Neural cell (in vitro differentiated cells): Measurements from ENCODE around the gene OSM.

Experiments used
- POLR2AphosphoS5 ChIP-seq: IDR thresholded peaks from 2 replicates; pipeline ENCODE4 v1.6.1; 2012
- RAD21 ChIP-seq: fragments of 450-650 bp; conservative IDR thresholded peaks from 2 replicates; pipeline ENCODE4 v1.6.1; 2014; ENCODE audit warnings: antibody characterized with exemption, mild to moderate bottlenecking, moderate library complexity
- SMC3 ChIP-seq: fragments of 450-650 bp; conservative IDR thresholded peaks from 2 replicates; pipeline ENCODE4 v1.6.1; 2014; ENCODE audit warnings: antibody characterized with exemption, mild to moderate bottlenecking, moderate library complexity; ENCODE audit not compliant: poor library complexity
- TAF1 ChIP-seq: IDR thresholded peaks from 2 replicates; pipeline ENCODE4 v1.6.1; 2012; ENCODE audit warnings: low read depth
- TF ChIP-seq, protein P1 (sequence below): fragments of 450-650 bp; IDR thresholded peaks from 2 replicates; pipeline ENCODE4 v1.5.1; 2014; ENCODE audit warnings: antibody characterized with exemption, mild to moderate bottlenecking, moderate library complexity; ENCODE audit not compliant: poor library complexity, severe bottlenecking
- TF ChIP-seq, protein P2 (sequence below): IDR thresholded peaks from 2 replicates; pipeline ENCODE4 v1.6.1; 2012; ENCODE audit warnings: borderline replicate concordance

DNA sequence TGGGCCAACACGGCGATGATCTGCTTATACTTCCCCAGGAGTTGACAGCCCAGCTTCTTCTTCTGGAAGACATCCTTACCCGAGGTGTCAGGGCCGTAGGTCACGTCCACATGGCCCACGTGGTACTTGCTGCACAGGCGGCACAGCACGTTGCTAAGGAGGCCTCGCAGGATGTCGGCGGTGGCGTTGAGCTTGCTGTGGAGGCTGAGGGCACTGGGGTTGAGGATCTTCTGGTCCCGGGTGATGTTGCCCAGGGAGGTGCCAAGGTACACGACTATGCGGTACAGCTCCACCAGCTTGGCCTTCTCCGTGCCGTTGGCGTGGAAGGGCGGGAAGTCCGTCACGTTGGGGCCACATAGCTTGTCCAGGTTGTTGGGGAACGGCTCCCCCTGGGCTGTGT is 23.0 kb downstream of the OSM start:
- TF ChIP-seq, protein P1, sequence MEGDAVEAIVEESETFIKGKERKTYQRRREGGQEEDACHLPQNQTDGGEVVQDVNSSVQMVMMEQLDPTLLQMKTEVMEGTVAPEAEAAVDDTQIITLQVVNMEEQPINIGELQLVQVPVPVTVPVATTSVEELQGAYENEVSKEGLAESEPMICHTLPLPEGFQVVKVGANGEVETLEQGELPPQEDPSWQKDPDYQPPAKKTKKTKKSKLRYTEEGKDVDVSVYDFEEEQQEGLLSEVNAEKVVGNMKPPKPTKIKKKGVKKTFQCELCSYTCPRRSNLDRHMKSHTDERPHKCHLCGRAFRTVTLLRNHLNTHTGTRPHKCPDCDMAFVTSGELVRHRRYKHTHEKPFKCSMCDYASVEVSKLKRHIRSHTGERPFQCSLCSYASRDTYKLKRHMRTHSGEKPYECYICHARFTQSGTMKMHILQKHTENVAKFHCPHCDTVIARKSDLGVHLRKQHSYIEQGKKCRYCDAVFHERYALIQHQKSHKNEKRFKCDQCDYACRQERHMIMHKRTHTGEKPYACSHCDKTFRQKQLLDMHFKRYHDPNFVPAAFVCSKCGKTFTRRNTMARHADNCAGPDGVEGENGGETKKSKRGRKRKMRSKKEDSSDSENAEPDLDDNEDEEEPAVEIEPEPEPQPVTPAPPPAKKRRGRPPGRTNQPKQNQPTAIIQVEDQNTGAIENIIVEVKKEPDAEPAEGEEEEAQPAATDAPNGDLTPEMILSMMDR, result no peak
- TF ChIP-seq POLR2AphosphoS5 (no peak), TAF1 (no peak), RAD21 (no peak), SMC3 (no peak)
- TF ChIP-seq, protein P2, sequence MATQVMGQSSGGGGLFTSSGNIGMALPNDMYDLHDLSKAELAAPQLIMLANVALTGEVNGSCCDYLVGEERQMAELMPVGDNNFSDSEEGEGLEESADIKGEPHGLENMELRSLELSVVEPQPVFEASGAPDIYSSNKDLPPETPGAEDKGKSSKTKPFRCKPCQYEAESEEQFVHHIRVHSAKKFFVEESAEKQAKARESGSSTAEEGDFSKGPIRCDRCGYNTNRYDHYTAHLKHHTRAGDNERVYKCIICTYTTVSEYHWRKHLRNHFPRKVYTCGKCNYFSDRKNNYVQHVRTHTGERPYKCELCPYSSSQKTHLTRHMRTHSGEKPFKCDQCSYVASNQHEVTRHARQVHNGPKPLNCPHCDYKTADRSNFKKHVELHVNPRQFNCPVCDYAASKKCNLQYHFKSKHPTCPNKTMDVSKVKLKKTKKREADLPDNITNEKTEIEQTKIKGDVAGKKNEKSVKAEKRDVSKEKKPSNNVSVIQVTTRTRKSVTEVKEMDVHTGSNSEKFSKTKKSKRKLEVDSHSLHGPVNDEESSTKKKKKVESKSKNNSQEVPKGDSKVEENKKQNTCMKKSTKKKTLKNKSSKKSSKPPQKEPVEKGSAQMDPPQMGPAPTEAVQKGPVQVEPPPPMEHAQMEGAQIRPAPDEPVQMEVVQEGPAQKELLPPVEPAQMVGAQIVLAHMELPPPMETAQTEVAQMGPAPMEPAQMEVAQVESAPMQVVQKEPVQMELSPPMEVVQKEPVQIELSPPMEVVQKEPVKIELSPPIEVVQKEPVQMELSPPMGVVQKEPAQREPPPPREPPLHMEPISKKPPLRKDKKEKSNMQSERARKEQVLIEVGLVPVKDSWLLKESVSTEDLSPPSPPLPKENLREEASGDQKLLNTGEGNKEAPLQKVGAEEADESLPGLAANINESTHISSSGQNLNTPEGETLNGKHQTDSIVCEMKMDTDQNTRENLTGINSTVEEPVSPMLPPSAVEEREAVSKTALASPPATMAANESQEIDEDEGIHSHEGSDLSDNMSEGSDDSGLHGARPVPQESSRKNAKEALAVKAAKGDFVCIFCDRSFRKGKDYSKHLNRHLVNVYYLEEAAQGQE, result no peak
